Panc1 (cell line): Measurements from ENCODE around the gene LMNTD1.

Experiments used
- CTCF ChIP-seq: fragments of 450-650 bp; IDR thresholded peaks from 2 replicates; pipeline ENCODE4 v1.5.1; 2017; ENCODE audit warnings: mild to moderate bottlenecking
- POLR2AphosphoS5 ChIP-seq: IDR thresholded peaks from 2 replicates; pipeline ENCODE4 v1.6.1; 2012; ENCODE audit warnings: mild to moderate bottlenecking, low read depth, low read length, moderate library complexity
- REST ChIP-seq, 2 experiments: IDR thresholded peaks; 2 replicates each; pipeline ENCODE4 v1.6.1; 2011 to 2012; ENCODE audit warnings: low read depth in 2 of 2, control low read depth in 1 of 2, low read length in 1 of 2, mild to moderate bottlenecking in 1 of 2, moderate library complexity in 1 of 2; ENCODE audit not compliant: insufficient read depth in 1 of 2
- TCF7L2 ChIP-seq: IDR thresholded peaks from 2 replicates; pipeline ENCODE4 v1.6.1; 2011; ENCODE audit warnings: mild to moderate bottlenecking, low read depth, low read length, inconsistent platforms

GRCh38 chr12:25583545-25583944, 30.5 kb upstream of the LMNTD1 start:
- TF ChIP-seq CTCF = no peak
- no peak for TF ChIP-seq POLR2AphosphoS5
- TF ChIP-seq REST (IDR thresholded peaks at IDR 0.05; ENCODE audit: insufficient read depth in 1 of 2, low read depth in 2 of 2, low read length in 1 of 2) = no peak
- no peak for TF ChIP-seq TCF7L2
